ENCODE data around the gene RUVBL1. TPM values are rescaled to one million over a fixed set of nuclear protein-coding genes. Genes with fewer than 3 reads are reported as not detected.
A peak's percentile ranks its signal among the peaks of the same experiment; 100 is the strongest.

Gene RUVBL1
- total and polyA plus RNA-seq, 7 experiments from 2014 or later: 16.8 to 73.7 (median 24.2) TPM

DNA sequence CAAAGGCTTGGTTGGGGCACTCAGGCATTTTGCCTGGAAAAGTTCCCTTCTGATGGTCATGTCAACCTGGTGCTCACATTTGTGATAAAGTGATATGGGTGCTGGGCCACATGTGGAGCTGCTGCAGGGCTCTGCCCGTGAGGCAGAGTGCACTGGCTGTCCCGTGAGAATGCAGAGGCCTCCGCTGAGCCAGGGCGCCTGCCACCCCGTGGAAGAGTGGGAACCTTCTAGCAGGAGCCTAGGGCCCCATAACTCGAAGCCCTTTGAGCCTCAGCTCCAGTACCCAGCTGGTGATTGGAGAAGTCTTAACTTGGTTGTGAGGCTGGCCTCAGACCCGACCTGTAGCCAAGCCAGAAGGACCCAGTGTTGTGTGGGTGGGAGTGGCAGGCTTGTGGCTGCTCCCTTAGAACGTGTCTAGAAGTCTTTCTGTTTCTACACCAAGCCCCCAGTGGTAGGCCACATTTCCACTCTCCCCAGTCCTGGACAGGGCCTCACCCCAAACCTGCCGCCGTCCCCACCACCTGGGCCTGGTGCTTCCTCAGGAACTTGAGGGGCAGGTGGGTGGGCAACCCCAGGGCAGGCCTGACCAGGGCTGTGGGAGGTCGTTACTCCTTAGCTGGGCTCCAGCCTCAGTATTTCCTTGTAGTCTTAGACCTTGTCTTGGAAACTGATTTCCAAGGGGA lies 51.7 kb downstream of the RUVBL1 start:
- H3K4me3 Mint-ChIP-seq: no peak overlapping the region
- H3K9me3 Mint-ChIP-seq: no peaks in the 10 kb centered on the region
- ATAC-seq (no peak), DNase-seq (no peak)
- ChIA-PET CTCF (interaction anchor here (2.2 kb wide), 1 partner anchor 16 kb away, joined by 5 read pairs; no protein-coding TSS in a partner anchor), POLR2A (no interaction called here)
- Histone ChIP-seq H3K27ac (ENCODE audit: low read depth, low read length) (no peak overlapping the region), H3K4me3 (ENCODE audit: low read length) (no peak overlapping the region), H3K36me3 (ENCODE audit: control insufficient read depth in 2 of 3, insufficient read depth in 3 of 3, low read length in 3 of 3) (peaks cover 20 to 68% (median 27%) of the 10 kb centered on the region in 3 experiments), H3K27me3 (ENCODE audit: control insufficient read depth in 2 of 2, insufficient read depth in 2 of 2, low read length in 2 of 2) (no peaks in the 10 kb centered on the region), H3K9me3 (ENCODE audit: control insufficient read depth in 2 of 3, low read length in 3 of 3) (no peaks in the 10 kb centered on the region), H3K4me1 (ENCODE audit: control insufficient read depth in 2 of 2, insufficient read depth in 2 of 2, low read length in 2 of 2) (peaks cover 0 to 3% of the 10 kb centered on the region in 2 donors)
- intact Hi-C loops (cut with micrococcal nuclease): no loop called here
- H3K27me3 Mint-ChIP-seq: peaks cover 0 to 2% (median 0%) of the 10 kb centered on the region in 5 donors
- peak overlapping the region in 2 of 9 donors; percentile 5 to 21 for H3K27ac Mint-ChIP-seq
- H3K36me3 Mint-ChIP-seq: peaks cover 11 to 25% (median 17%) of the 10 kb centered on the region in 5 donors
- peaks cover 0 to 10% (median 6%) of the 10 kb centered on the region in 7 donors for H3K4me1 Mint-ChIP-seq

- no peak for DNase-seq
- Histone ChIP-seq H3K27ac (ENCODE audit: low read depth, low read length) (no peak overlapping the region), H3K9me3 (ENCODE audit: control insufficient read depth in 2 of 3, low read length in 3 of 3) (no peaks in the 10 kb centered on the region), H3K27me3 (ENCODE audit: control insufficient read depth in 2 of 2, insufficient read depth in 2 of 2, low read length in 2 of 2) (no peaks in the 10 kb centered on the region), H3K36me3 (ENCODE audit: control insufficient read depth in 2 of 3, insufficient read depth in 3 of 3, low read length in 3 of 3) (peaks cover 23 to 77% (median 34%) of the 10 kb centered on the region in 3 experiments), H3K4me3 (ENCODE audit: low read length) (no peak overlapping the region), H3K4me1 (ENCODE audit: control insufficient read depth in 2 of 2, insufficient read depth in 2 of 2, low read length in 2 of 2) (peaks cover 0 to 3% of the 10 kb centered on the region in 2 donors)
- H3K27ac Mint-ChIP-seq: peak overlapping the region in 2 of 9 donors; percentile 12 to 30
- no peak overlapping the region for H3K4me3 Mint-ChIP-seq
- H3K9me3 Mint-ChIP-seq: no peaks in the 10 kb centered on the region
- intact Hi-C loops (cut with micrococcal nuclease): no loop called here
- peaks cover 11 to 31% (median 20%) of the 10 kb centered on the region in 5 donors for H3K36me3 Mint-ChIP-seq
- no peak for ATAC-seq
- H3K4me1 Mint-ChIP-seq: peaks cover 0 to 10% (median 5%) of the 10 kb centered on the region in 7 donors
- H3K27me3 Mint-ChIP-seq: no peaks in the 10 kb centered on the region
- ChIA-PET CTCF (interaction anchor here (2.2 kb wide), 1 partner anchor 15 kb away, joined by 5 read pairs; no protein-coding TSS in a partner anchor), POLR2A (no interaction called here)
Observed at GRCh38 chr3:128070898-128071591, 52.6 kb downstream of the RUVBL1 start.

DNA sequence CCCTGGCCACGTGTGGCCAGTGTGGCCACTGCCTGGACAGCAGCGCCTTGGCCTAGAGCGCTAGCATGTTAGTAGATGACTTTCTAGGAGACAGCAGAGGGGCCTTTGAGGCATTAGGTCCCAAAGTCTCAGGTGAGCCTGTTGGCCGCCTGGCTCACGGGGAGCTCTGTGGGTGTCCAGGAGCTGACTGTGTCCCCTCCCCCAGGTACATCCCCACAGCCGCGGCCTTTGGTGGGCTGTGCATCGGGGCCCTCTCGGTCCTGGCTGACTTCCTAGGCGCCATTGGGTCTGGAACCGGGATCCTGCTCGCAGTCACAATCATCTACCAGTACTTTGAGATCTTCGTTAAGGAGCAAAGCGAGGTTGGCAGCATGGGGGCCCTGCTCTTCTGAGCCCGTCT lies 54.3 kb downstream of the RUVBL1 start:
- DNase-seq (no peak), ATAC-seq (no peak)
- peaks cover 19 to 40% (median 28%) of the 10 kb centered on the region in 5 donors for H3K36me3 Mint-ChIP-seq
- peaks cover 0 to 5% (median 0%) of the 10 kb centered on the region in 7 donors for H3K4me1 Mint-ChIP-seq
- no peak overlapping the region for H3K4me3 ChIP-seq (ENCODE audit: low read length)
- ChIA-PET CTCF (interaction anchor here (1.3 kb wide), 1 partner anchor 12 kb away, joined by 3 read pairs; no protein-coding TSS in a partner anchor), POLR2A (no interaction called here)
- H3K9me3 ChIP-seq (ENCODE audit: control insufficient read depth in 2 of 3, low read length in 3 of 3): no peaks in the 10 kb centered on the region
- no peak overlapping the region for H3K27ac ChIP-seq (ENCODE audit: low read depth, low read length)
- H3K27me3 Mint-ChIP-seq: no peaks in the 10 kb centered on the region
- peaks cover 30 to 94% (median 41%) of the 10 kb centered on the region in 3 experiments for H3K36me3 ChIP-seq (ENCODE audit: control insufficient read depth in 2 of 3, insufficient read depth in 3 of 3, low read length in 3 of 3)
- intact Hi-C loops (cut with micrococcal nuclease): no loop called here
- no peak overlapping the region for H3K4me3 Mint-ChIP-seq
- H3K4me1 ChIP-seq (ENCODE audit: control insufficient read depth in 2 of 2, insufficient read depth in 2 of 2, low read length in 2 of 2): no peaks in the 10 kb centered on the region
- H3K27me3 ChIP-seq (ENCODE audit: control insufficient read depth in 2 of 2, insufficient read depth in 2 of 2, low read length in 2 of 2): no peaks in the 10 kb centered on the region
- no peaks in the 10 kb centered on the region for H3K9me3 Mint-ChIP-seq
- H3K27ac Mint-ChIP-seq: no peak overlapping the region

- Mint-ChIP-seq H3K4me3 (no peak overlapping the region), H3K27me3 (no peaks in the 10 kb centered on the region), H3K4me1 (peaks cover 0 to 5% (median 0%) of the 10 kb centered on the region in 7 donors), H3K9me3 (no peaks in the 10 kb centered on the region), H3K27ac (peak overlapping the region in 6 of 9 donors; percentile 19 to 82 (median 60)), H3K36me3 (peaks cover 23 to 45% (median 32%) of the 10 kb centered on the region in 5 donors)
- Histone ChIP-seq H3K4me1 (ENCODE audit: control insufficient read depth in 2 of 2, insufficient read depth in 2 of 2, low read length in 2 of 2) (no peaks in the 10 kb centered on the region), H3K36me3 (ENCODE audit: control insufficient read depth in 2 of 3, insufficient read depth in 3 of 3, low read length in 3 of 3) (peaks cover 30 to 100% (median 41%) of the 10 kb centered on the region in 3 experiments), H3K27me3 (ENCODE audit: control insufficient read depth in 2 of 2, insufficient read depth in 2 of 2, low read length in 2 of 2) (no peaks in the 10 kb centered on the region), H3K9me3 (ENCODE audit: control insufficient read depth in 2 of 3, low read length in 3 of 3) (no peaks in the 10 kb centered on the region), H3K4me3 (ENCODE audit: low read length) (no peak overlapping the region), H3K27ac (ENCODE audit: low read depth, low read length) (no peak overlapping the region)
- intact Hi-C loops (cut with micrococcal nuclease): loop anchor here in 1 of 2 donors (1.0 kb wide), 1 partner anchor 540 kb away; no protein-coding TSS in a partner anchor
- ATAC-seq (peak; percentile 74), DNase-seq (peak in 7 of 9 donors; percentile 16 to 48 (median 40))
- CTCF ChIA-PET: no interaction called here
- POLR2A ChIA-PET: no interaction called here
Observed at GRCh38 chr3:128068156-128068620, 55.4 kb downstream of the RUVBL1 start.

DNA sequence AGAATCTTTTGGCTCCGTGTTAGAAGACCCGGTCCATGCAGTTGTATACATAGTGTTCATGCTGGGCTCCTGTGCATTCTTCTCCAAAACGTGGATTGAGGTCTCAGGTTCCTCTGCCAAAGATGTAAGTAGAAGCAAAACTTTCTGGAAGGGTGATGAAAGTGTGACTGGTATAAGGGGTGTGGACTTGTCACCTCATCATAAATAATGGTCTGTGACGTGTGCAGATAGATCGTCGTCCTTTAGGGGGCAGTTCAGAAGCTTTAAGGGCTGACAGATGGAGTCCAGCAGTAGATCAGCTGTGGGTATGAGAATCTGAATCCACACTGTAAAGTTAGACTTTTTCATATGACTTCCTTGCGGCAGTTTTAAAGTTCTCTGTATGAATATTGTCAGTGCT lies 56.1 kb downstream of the RUVBL1 start:
- no peaks in the 10 kb centered on the region for H3K9me3 ChIP-seq (ENCODE audit: control insufficient read depth in 2 of 3, low read length in 3 of 3)

DNA sequence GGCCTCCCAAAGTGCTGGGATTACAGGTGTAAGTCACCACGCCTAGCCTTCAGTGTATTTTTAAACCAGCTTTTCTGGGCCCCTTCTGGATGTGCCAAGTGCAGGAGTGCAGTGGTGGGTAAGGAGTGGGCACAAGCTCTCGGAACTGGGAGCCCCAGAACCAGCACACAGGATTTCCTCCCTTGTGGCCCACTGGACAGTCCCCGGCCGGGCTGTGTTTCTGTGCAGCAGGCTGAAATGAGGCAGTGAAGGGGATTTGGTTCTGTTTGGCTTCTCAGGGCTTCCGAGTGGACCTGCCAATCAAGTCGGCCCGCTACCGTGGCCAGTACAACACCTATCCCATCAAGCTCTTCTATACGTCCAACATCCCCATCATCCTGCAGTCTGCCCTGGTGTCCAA lies 56.9 kb downstream of the RUVBL1 start:
- Histone ChIP-seq H3K4me3 (ENCODE audit: low read length) (no peak overlapping the region), H3K27me3 (ENCODE audit: control insufficient read depth in 2 of 2, insufficient read depth in 2 of 2, low read length in 2 of 2) (no peaks in the 10 kb centered on the region), H3K9me3 (ENCODE audit: control insufficient read depth in 2 of 3, low read length in 3 of 3) (no peaks in the 10 kb centered on the region), H3K4me1 (ENCODE audit: control insufficient read depth in 2 of 2, insufficient read depth in 2 of 2, low read length in 2 of 2) (no peaks in the 10 kb centered on the region), H3K36me3 (ENCODE audit: control insufficient read depth in 2 of 3, insufficient read depth in 3 of 3, low read length in 3 of 3) (peaks cover 38 to 100% (median 55%) of the 10 kb centered on the region in 3 experiments), H3K27ac (ENCODE audit: low read depth, low read length) (no peak overlapping the region)
- ChIA-PET POLR2A (interaction anchor here (1.3 kb wide), 1 partner anchor 15 kb away, joined by 3 read pairs; the partner anchor contains the start of gene SEC61A1), CTCF (interaction anchor here (0.6 to 1.4 kb wide), 3 partner anchors 9 to 57 kb away, joined by 3 to 4 read pairs (median 3); partner anchors contain the start of gene RUVBL1)
- Mint-ChIP-seq H3K4me3 (no peak overlapping the region), H3K36me3 (peaks cover 33 to 56% (median 42%) of the 10 kb centered on the region in 5 donors), H3K9me3 (no peaks in the 10 kb centered on the region), H3K4me1 (peaks cover 0 to 14% (median 8%) of the 10 kb centered on the region in 7 donors), H3K27me3 (no peaks in the 10 kb centered on the region), H3K27ac (peak overlapping the region in 1 of 9 donors; percentile 16)
- no peak for ATAC-seq
- intact Hi-C loops (cut with micrococcal nuclease): no loop called here
- no peak for DNase-seq

More for the DNA sequence above, 56.1 kb downstream of the RUVBL1 start:
- intact Hi-C loops (cut with micrococcal nuclease): no loop called here
- Mint-ChIP-seq H3K36me3 (peaks cover 25 to 48% (median 35%) of the 10 kb centered on the region in 5 donors), H3K9me3 (no peaks in the 10 kb centered on the region), H3K4me3 (no peak overlapping the region), H3K27me3 (no peaks in the 10 kb centered on the region), H3K4me1 (peaks cover 0 to 5% (median 0%) of the 10 kb centered on the region in 7 donors), H3K27ac (peak overlapping the region in 2 of 9 donors; percentile 57 to 73)
- CTCF ChIA-PET: interaction anchor here (0.9 kb wide), 1 partner anchor 8 kb away, joined by 4 read pairs; no protein-coding TSS in a partner anchor
- ATAC-seq (no peak), DNase-seq (no peak)
- POLR2A ChIA-PET: no interaction called here
- Histone ChIP-seq H3K4me1 (ENCODE audit: control insufficient read depth in 2 of 2, insufficient read depth in 2 of 2, low read length in 2 of 2) (no peaks in the 10 kb centered on the region), H3K27me3 (ENCODE audit: control insufficient read depth in 2 of 2, insufficient read depth in 2 of 2, low read length in 2 of 2) (no peaks in the 10 kb centered on the region), H3K36me3 (ENCODE audit: control insufficient read depth in 2 of 3, insufficient read depth in 3 of 3, low read length in 3 of 3) (peaks cover 30 to 100% (median 47%) of the 10 kb centered on the region in 3 experiments), H3K4me3 (ENCODE audit: low read length) (no peak overlapping the region), H3K27ac (ENCODE audit: low read depth, low read length) (no peak overlapping the region)

Data from naive thymus-derived CD4-positive, alpha-beta T cell (primary cell).